ENCODE results near the gene OSBPL10. TPM values are rescaled to one million over a fixed set of nuclear protein-coding genes. Genes with fewer than 3 reads are reported as not detected.

OSBPL10 gene
- total RNA-seq, 2 experiments from 2014 or later, result 1.6 to 1.7 TPM

DNA sequence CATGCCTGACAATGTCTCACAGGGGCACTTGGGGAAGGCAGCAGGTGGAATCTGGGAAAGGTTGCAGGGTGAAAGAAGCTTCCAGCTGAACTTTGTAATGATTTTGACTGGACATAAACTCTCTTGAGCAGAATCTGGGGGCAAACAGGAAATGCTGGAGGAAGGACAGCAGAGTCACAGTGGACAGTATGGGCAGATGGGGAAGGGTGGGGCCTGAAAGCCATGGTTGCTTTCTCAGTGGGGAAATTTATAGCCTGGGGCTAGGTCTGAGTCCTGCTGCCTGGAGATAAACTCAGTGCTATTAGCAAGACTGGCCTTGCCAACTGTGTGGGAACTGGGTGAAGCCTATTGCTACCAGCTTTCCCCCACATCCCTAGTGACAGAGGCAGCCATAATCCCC lies 203.2 kb downstream of the OSBPL10 start:
- Mint-ChIP-seq H3K9me3 (peaks cover 9% of the 10 kb centered on the region), H3K4me3 (no peak overlapping the region), H3K27ac (no peak overlapping the region), H3K4me1 (no peaks in the 10 kb centered on the region), H3K36me3 (ENCODE audit: low read depth) (peaks cover 9% of the 10 kb centered on the region), H3K27me3 (peaks cover 26% of the 10 kb centered on the region)
- ChIA-PET POLR2A (no interaction called here), CTCF (no interaction called here)
- DNase-seq, result no peak

DNA sequence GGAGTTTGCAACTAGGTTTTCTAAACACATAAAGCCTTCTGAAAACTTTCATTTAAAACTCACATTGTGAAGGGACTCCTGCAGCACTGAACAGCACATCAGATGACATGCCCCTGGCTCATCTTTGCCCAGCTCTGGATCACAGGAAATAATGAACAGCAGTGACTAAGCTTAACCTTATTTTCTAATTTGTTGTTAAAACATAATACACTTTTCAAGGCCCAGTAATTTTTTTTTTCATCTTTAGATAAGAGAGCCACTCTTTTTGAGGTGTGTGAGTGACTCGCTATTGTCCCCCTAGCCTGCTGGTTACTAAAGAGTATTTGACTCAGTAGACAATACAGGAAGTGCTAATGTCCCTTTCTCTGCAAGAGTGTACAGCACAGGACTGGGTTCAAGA lies 204.0 kb downstream of the OSBPL10 start:
- no peak overlapping the region for H3K4me3 Mint-ChIP-seq
- H3K4me1 Mint-ChIP-seq, result peaks cover 2% of the 10 kb centered on the region
- H3K36me3 Mint-ChIP-seq (ENCODE audit: low read depth), result peaks cover 9% of the 10 kb centered on the region
- ChIA-PET POLR2A (no interaction called here), CTCF (no interaction called here)
- DNase-seq, result no peak
- H3K9me3 Mint-ChIP-seq, result peaks cover 9% of the 10 kb centered on the region
- H3K27ac Mint-ChIP-seq, result no peak overlapping the region
- peaks cover 22% of the 10 kb centered on the region for H3K27me3 Mint-ChIP-seq

DNA sequence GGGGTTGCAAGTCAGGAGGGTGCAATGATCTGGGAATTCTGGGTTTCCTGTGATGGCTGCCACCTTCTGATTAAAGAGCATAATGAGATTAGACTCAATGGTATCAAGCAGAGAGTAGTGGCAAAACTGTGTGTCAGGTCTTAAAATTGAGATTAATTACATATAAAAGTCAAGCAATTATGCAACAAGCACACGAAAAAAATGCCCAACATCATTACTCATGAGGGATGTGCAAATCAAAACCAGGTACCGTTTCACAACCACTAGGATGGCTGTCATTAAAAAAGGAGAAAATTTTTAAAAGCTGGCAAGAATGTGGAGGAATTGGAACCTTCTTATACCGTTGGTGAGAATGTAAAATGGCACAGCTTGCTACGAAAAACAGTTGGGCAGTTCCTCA lies 205.0 kb downstream of the OSBPL10 start:
- Mint-ChIP-seq H3K9me3 (peaks cover 6% of the 10 kb centered on the region), H3K4me1 (peaks cover 6% of the 10 kb centered on the region), H3K27ac (no peak overlapping the region), H3K36me3 (ENCODE audit: low read depth) (peaks cover 9% of the 10 kb centered on the region), H3K4me3 (no peak overlapping the region), H3K27me3 (peaks cover 17% of the 10 kb centered on the region)
- ChIA-PET CTCF (no interaction called here), POLR2A (no interaction called here)
- no peak for DNase-seq

DNA sequence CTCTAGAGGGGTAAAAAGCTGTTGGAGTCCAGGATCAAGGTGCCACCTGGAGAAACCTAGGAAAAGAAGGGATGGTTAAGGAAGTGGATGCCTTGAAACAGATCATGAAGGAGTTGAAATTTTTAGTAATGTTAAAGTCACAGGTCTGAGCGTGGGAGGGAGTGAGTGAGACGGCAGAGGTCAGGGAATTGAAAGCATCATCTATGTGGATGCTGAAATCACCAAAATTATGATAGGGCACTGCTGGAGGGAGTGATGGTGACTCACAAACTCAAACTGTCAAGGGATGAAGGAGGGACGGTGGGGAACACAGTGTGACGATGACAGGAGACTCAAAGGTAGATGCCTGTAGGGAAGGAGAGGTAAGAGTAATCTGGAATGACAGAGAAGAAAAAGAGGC lies 205.7 kb downstream of the OSBPL10 start:
- CTCF ChIA-PET, result no interaction called here
- no peak for DNase-seq
- Mint-ChIP-seq H3K4me3 (no peak overlapping the region), H3K27me3 (peaks cover 12% of the 10 kb centered on the region), H3K36me3 (ENCODE audit: low read depth) (peaks cover 9% of the 10 kb centered on the region), H3K9me3 (peaks cover 6% of the 10 kb centered on the region), H3K27ac (no peak overlapping the region), H3K4me1 (peaks cover 6% of the 10 kb centered on the region)
- POLR2A ChIA-PET, result no interaction called here

DNA sequence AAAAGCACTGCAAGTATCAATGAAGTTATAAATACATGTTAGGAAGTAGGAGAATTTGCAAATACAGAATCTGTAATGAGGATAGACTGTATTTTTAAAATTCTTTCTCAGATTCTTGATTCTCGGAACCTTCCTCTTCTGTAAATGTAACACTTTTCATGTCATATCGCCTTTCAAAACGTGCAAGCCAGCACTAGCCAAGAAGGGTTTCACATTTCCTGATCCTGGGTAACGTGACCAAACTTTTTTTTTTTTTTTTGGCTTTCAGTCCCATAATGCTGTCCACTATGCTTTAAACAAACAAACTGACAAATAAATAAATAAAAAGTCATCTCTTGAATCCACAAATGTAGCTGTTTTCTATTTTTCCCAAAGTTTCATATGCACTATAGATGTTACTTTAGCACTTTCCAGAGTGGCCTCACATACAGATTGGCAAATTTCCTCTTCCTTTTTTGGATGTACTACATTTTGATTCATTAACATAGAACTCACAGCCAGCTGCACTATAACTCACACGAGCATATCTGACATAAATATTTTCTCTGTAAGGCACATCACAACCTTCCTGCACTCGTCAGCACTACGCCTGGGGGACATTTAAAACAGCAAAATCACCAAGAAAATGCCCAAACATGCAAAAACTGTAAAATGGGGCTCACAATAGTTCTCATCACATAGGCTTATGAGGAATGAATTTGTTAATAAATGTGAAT lies 208.1 kb downstream of the OSBPL10 start:
- Mint-ChIP-seq H3K4me3 (no peak overlapping the region), H3K27ac (no peak overlapping the region), H3K4me1 (peaks cover 13% of the 10 kb centered on the region), H3K36me3 (ENCODE audit: low read depth) (no peaks in the 10 kb centered on the region), H3K9me3 (peaks cover 2% of the 10 kb centered on the region), H3K27me3 (peaks cover 5% of the 10 kb centered on the region)
- CTCF ChIA-PET, result no interaction called here
- DNase-seq, result no peak
- POLR2A ChIA-PET, result interaction anchor here (0.7 kb wide), 1 partner anchor 210 kb away, joined by 3 read pairs; no protein-coding TSS in a partner anchor

DNA sequence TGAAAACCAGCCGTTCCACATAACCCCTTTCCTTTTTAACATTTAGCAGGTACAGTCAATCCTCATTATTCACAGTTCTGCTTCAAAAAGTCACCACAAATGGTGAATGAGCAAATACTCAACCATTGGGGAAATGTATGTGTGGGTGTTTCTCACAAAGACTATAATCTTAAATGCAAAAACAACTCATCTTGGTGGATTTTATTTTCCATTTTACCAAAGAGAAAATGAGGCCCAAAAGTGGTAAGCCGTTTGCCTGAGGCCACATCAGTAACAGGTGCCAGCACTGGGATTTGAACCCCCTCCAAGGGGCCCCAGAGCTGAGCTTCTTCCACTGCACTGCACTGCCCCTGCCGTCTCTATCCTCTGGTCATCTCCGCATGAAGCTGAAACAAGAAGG lies 208.8 kb downstream of the OSBPL10 start:
- POLR2A ChIA-PET, result no interaction called here
- Mint-ChIP-seq H3K4me1 (peaks cover 19% of the 10 kb centered on the region), H3K4me3 (no peak overlapping the region), H3K27me3 (peaks cover 5% of the 10 kb centered on the region), H3K27ac (no peak overlapping the region), H3K36me3 (ENCODE audit: low read depth) (no peaks in the 10 kb centered on the region), H3K9me3 (peaks cover 2% of the 10 kb centered on the region)
- no peak for DNase-seq
- CTCF ChIA-PET, result no interaction called here

DNA sequence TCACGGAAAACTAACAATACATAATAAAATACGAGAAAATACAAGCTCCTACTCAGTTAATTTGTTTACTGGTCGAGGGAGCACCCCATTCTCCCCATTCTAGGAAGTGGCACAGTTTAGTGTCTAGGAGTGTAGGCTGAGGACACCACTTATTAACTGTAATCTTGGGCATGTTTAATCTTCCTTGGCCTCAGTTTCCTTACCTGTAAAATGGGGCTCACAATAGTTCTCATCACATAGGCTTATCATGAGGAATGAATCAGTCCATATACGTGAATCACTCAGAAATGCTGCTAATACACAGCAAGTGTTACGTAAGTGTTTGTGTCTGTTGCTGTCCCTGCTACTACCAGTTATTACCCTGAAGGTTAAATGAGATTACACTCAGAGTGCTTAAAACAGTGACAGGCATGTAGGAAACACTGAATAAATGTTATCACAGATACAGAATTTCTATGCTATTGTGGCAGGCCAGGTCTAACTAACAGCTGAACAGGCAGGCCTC lies 210.2 kb downstream of the OSBPL10 start:
- no peak for DNase-seq
- H3K36me3 Mint-ChIP-seq (ENCODE audit: low read depth), result peaks cover 2% of the 10 kb centered on the region
- POLR2A ChIA-PET, result interaction anchor here (0.5 kb wide), 1 partner anchor 67 kb away, joined by 4 read pairs; no protein-coding TSS in a partner anchor
- CTCF ChIA-PET, result no interaction called here
- peaks cover 2% of the 10 kb centered on the region for H3K9me3 Mint-ChIP-seq
- peaks cover 32% of the 10 kb centered on the region for H3K4me1 Mint-ChIP-seq
- H3K27me3 Mint-ChIP-seq, result peaks cover 5% of the 10 kb centered on the region
- H3K27ac Mint-ChIP-seq, result no peak overlapping the region
- H3K4me3 Mint-ChIP-seq, result no peak overlapping the region

DNA sequence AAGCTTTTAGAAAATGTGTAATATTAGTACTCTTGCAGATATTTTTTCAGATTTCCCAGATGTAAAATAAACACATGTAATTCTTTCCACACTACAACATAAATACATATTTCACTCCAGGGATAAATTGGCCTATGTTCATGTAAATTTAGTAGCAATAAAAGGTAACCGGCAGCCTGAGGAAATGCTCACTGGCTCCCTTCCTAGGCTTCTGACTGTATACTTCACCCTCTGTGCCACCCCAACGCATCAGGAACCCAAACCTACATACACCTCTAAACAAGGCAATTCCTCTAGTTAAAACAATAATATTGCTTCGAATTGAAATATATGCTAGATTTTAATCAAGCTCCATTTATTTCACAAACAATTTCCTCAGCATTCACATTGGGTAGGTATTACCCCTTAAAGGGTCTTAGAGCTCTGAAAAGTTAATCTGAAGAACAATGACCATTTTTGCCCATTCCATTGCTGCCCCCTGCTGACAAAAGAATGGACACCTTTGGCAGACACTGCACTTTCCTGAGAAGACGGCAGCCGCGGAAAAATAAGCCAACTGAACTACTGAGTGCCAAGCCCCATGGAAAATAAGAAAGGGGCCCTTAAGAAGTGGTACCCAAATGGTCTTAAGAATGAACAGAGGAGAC lies 212.5 kb downstream of the OSBPL10 start:
- no peak overlapping the region for H3K27ac Mint-ChIP-seq
- H3K4me1 Mint-ChIP-seq, result peaks cover 47% of the 10 kb centered on the region
- H3K9me3 Mint-ChIP-seq, result no peaks in the 10 kb centered on the region
- ChIA-PET CTCF (interaction anchor here (0.7 to 1.4 kb wide), 9 partner anchors 10 to 999 kb away, joined by 3 to 8 read pairs (median 5); no protein-coding TSS in a partner anchor), POLR2A (no interaction called here)
- peak; percentile 59 for DNase-seq
- H3K4me3 Mint-ChIP-seq, result no peak overlapping the region
- peaks cover 5% of the 10 kb centered on the region for H3K36me3 Mint-ChIP-seq (ENCODE audit: low read depth)
- H3K27me3 Mint-ChIP-seq, result no peaks in the 10 kb centered on the region

DNA sequence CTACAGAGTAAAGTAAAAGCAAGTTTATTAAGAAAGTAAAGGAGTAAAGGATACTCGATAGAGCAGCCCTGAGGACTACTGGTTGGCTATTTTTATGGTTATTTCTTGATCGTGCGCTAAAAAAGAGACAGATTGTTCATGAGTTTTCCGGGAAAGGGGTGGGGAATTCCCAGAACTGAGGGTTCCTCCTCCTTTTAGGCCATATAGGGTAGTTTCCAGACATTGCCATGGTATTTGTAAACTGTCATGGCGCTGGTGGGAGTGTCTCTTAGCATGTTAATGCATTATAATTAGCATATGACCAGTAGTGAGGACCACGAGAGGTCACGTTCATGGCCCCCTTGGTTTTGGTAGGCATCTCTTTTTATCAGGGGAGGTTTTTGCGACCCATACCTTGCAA lies 213.1 kb downstream of the OSBPL10 start:
- peaks cover 52% of the 10 kb centered on the region for H3K4me1 Mint-ChIP-seq
- no peak for DNase-seq
- no peaks in the 10 kb centered on the region for H3K9me3 Mint-ChIP-seq
- H3K27ac Mint-ChIP-seq, result no peak overlapping the region
- CTCF ChIA-PET, result interaction anchor here (1.1 to 1.4 kb wide), 5 partner anchors 9 to 43 kb away, joined by 5 to 8 read pairs (median 6); no protein-coding TSS in a partner anchor
- POLR2A ChIA-PET, result no interaction called here
- no peaks in the 10 kb centered on the region for H3K27me3 Mint-ChIP-seq
- H3K4me3 Mint-ChIP-seq, result no peak overlapping the region
- peaks cover 5% of the 10 kb centered on the region for H3K36me3 Mint-ChIP-seq (ENCODE audit: low read depth)

DNA sequence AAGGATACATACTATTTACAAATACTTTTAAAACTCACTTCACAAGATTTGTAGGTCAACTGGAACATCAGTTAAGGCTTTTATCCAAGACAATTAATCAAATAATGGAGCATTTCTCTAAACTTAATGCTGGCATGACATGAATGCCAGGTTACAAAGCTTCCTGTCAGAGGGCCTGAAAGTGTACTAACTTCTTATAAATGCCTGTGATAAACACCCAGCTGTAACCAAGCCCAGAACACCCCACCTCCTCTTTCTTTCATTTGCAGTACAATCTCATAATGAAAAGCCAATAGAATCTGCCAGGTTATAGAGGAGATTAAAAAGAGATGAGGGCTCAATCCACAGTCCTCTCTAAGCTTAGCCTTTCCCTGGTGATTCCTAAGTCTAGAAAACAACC lies 214.4 kb downstream of the OSBPL10 start:
- Mint-ChIP-seq H3K9me3 (no peaks in the 10 kb centered on the region), H3K27me3 (no peaks in the 10 kb centered on the region), H3K4me3 (no peak overlapping the region), H3K36me3 (ENCODE audit: low read depth) (peaks cover 5% of the 10 kb centered on the region), H3K27ac (no peak overlapping the region), H3K4me1 (peaks cover 58% of the 10 kb centered on the region)
- DNase-seq, result no peak
- POLR2A ChIA-PET, result interaction anchor here (1.1 to 2.2 kb wide), 4 partner anchors 12 to 235 kb away, joined by 4 to 16 read pairs (median 6); partner anchors contain the start of gene STT3B
- CTCF ChIA-PET, result interaction anchor here (0.6 to 1.4 kb wide), 5 partner anchors 11 to 216 kb away, joined by 3 to 5 read pairs (median 3); no protein-coding TSS in a partner anchor

DNA sequence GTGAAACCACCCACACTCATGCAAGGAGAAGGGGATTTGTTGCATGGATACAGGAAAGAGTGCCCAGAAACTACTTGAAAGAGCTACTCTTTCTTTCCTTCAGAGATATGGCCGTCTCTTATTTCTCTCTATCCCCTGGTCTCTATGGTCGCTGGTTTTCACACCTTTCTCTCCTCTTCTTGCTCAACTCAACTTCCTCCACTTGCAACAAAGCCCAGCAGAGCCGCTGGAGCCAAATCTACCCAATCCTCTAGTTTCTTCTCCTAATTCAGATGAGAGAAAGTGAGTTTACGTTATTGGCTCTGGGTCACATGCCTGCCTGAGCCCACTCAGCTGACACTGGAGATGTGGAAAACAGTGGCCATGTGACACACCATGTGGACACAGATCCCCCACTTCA lies 215.2 kb downstream of the OSBPL10 start:
- Mint-ChIP-seq H3K9me3 (no peaks in the 10 kb centered on the region), H3K27ac (no peak overlapping the region)
- POLR2A ChIA-PET, result interaction anchor here (1.1 to 2.2 kb wide), 4 partner anchors 11 to 235 kb away, joined by 4 to 16 read pairs (median 6); partner anchors contain the start of gene STT3B

DNA sequence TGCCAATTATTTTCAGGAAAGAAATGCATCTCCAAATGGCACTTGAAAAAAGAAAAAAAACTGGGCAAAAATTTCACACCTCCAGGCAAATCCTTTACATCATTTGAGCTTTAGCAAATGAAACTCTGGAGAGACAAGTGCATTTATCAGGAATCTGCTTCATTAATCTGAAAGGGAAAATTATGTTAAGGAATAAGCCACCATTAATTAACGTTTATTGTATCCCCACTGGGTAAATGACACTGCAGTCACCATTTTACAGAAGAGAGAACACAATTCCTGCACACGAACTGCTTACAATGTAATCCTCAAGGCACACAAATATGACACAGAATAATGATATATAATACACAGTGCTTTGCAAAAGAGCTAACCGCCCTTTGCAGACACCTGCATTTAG lies 217.3 kb downstream of the OSBPL10 start:
- H3K27ac Mint-ChIP-seq, result no peak overlapping the region
- peaks cover 5% of the 10 kb centered on the region for H3K36me3 Mint-ChIP-seq (ENCODE audit: low read depth)
- POLR2A ChIA-PET, result interaction anchor here (0.7 kb wide), 1 partner anchor 686 kb away, joined by 3 read pairs; no protein-coding TSS in a partner anchor
- CTCF ChIA-PET, result no interaction called here
- H3K4me1 Mint-ChIP-seq, result peaks cover 60% of the 10 kb centered on the region
- no peaks in the 10 kb centered on the region for H3K27me3 Mint-ChIP-seq
- no peak overlapping the region for H3K4me3 Mint-ChIP-seq
- H3K9me3 Mint-ChIP-seq, result no peaks in the 10 kb centered on the region
- no peak for DNase-seq

More for the DNA sequence above, 215.2 kb downstream of the OSBPL10 start:
- Mint-ChIP-seq H3K4me3 (no peak overlapping the region), H3K36me3 (ENCODE audit: low read depth) (peaks cover 5% of the 10 kb centered on the region), H3K4me1 (peaks cover 58% of the 10 kb centered on the region), H3K27me3 (no peaks in the 10 kb centered on the region)
- CTCF ChIA-PET, result interaction anchor here (0.8 kb wide), 1 partner anchor 10 kb away, joined by 3 read pairs; no protein-coding TSS in a partner anchor
- DNase-seq, result no peak

DNA sequence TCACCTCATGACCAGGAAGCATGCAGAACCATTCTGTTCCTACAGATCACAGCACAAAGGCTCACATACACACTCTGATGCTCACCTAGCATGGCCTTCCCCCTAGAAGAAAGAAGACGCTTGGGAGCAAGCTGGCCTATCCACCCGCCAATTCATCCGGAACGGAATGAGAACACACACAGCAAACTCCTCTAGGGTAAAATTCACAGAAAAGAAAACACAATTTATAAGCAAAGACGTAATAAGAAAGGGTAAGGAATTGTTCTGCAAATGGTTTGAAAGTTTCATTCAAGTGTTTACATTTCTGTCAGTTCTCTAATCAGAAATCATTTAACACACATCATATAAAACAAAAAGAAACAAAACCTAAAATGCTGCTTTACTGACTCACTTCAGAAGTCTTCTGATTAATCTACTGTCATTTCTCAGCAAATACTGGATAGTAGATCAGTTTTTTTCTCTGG lies 218.1 kb downstream of the OSBPL10 start:
- Mint-ChIP-seq H3K4me1 (peaks cover 63% of the 10 kb centered on the region), H3K4me3 (no peak overlapping the region), H3K27me3 (no peaks in the 10 kb centered on the region), H3K36me3 (ENCODE audit: low read depth) (peaks cover 8% of the 10 kb centered on the region), H3K9me3 (peaks cover 4% of the 10 kb centered on the region), H3K27ac (peak overlapping the region; percentile 17)
- CTCF ChIA-PET, result interaction anchor here (0.7 kb wide), 1 partner anchor 226 kb away, joined by 3 read pairs; no protein-coding TSS in a partner anchor
- POLR2A ChIA-PET, result interaction anchor here (0.7 kb wide), 1 partner anchor 685 kb away, joined by 3 read pairs; no protein-coding TSS in a partner anchor
- no peak for DNase-seq
